GM12873 (cell line): ENCODE measurements around the gene NPC1.

Experiments used
- TF ChIP-seq, protein P1 (sequence below): IDR thresholded peaks from 2 replicates; pipeline ENCODE4 v1.5.1; 2012; ENCODE audit warnings: low read depth, mild to moderate bottlenecking, moderate library complexity, low read length, control low read depth; ENCODE audit not compliant: insufficient read depth; ENCODE audit errors: missing control alignments

NPC1 gene

DNA sequence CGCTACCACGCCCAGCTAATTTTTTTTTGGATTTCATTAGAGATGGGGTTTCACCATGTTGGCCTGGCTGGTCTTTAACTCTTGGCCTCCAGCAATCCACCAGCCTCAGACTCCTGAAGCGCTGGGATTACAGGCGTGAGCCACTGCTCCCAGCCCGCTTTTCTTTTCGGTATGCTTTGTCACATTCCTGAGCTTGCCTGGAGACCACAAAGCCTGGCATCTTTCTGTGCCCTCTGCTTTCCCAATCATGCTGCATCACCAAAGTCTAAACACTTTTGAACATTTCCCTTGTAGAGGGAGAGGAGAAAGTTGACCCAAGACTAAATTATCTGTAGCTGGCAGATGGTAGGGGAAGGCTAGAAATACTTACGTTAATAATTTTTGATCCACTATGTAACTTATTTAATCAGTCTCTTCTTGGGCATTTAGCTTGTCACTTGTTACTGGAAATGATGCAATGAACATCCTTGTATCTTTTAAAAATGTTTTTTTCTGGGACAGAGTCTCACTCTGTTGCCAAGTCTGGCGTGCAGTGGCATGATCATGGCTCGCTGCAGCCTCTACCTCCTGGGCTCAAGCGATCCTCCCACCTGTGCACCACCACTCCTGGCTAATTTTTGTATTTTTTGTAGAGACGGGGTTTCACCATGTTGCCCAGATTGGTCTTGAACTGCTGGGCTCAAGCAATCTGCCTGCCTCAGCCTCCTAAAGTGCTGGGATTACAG lies 2.7 kb upstream of the NPC1 start:
- TF ChIP-seq, protein P1, sequence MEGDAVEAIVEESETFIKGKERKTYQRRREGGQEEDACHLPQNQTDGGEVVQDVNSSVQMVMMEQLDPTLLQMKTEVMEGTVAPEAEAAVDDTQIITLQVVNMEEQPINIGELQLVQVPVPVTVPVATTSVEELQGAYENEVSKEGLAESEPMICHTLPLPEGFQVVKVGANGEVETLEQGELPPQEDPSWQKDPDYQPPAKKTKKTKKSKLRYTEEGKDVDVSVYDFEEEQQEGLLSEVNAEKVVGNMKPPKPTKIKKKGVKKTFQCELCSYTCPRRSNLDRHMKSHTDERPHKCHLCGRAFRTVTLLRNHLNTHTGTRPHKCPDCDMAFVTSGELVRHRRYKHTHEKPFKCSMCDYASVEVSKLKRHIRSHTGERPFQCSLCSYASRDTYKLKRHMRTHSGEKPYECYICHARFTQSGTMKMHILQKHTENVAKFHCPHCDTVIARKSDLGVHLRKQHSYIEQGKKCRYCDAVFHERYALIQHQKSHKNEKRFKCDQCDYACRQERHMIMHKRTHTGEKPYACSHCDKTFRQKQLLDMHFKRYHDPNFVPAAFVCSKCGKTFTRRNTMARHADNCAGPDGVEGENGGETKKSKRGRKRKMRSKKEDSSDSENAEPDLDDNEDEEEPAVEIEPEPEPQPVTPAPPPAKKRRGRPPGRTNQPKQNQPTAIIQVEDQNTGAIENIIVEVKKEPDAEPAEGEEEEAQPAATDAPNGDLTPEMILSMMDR = no peak

- TF ChIP-seq, protein P1 = no peak
Observed at GRCh38 chr18:23587220-23587642, 925 bp upstream of the NPC1 start.

DNA sequence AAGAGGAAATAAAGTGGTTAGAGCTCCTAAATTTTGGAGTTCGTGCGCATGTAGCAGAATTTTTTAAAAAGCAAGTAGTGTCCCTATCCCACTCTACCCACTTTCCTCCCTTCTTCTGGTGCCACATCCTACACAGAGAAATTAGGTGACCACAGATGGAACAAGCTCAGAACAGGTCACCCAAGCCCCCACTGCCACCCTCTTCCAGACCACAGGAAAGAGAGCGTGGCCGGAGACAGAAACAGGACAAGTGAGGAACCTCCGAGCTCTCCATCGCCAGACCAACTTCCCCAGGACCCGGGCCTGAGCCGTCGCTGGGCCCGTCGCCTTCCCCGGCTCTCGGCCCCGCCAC lies 433 bp downstream of the NPC1 start:
- TF ChIP-seq, protein P1 = no peak

GRCh38 chr18:23585007-23585871 lies 1.1 kb downstream of the NPC1 start:
- TF ChIP-seq, protein P1 = no peak

DNA sequence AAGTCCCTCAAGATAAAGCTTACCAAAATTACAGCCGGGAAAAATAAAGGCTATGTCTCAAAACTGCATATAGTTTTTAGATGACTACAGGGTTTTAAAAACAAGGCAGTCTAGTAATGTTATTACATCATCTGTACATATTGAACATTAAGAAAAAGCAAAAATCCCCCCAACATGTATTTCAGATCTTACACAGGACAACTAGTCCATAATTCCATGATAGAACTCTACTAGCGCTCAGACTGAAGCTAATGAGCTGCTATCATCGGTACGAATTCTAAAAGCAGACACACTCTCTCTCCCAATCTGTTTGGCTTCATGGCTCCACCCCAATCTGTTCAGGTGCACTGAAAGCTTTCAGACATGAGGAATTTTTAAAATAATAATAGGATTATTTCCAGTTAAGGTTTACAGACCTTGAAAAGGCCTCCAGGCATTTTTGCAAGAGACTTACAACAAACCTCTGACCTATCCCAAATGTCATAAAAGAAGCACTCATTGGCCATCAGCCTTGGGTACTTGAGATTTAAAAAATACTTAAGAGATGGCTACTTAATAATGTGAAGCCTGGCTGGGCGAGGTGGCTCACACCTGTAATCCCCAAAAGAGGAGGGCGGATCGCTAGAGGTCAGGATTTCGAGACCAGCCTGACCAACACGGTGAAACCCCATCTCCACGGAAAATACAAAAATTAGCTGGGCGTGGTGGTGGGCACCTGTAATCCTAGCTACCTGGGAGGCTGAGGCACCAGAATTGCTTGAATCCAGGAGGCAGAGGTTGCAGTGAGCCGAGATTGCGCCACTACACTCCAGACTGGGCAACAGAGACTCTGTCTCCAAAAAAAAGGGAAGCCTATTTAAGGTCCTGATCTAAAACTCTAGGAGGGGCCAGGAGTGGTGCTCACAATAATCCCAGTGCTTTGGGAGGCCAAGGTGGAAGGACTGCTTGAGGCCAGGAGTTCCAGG lies 2.0 kb downstream of the NPC1 start:
- TF ChIP-seq, protein P1 = no peak

- TF ChIP-seq, protein P1 = no peak
Observed at GRCh38 chr18:23583071-23583865, 3.0 kb downstream of the NPC1 start.
